H9 (cell line): ENCODE data around the gene ZBTB17. TPM values are rescaled to one million over a fixed set of nuclear protein-coding genes. Genes with fewer than 3 reads are reported as not detected.

ENCODE experiments used
- DNase-seq: peaks from one replicate; pipeline ENCODE4 v3.0.0-alpha.2; 2017
- H2AFZ ChIP-seq: one replicate; pipeline ENCODE4 v1.6.1; 2013; ENCODE audit warnings: mild to moderate bottlenecking, low read length, control low read depth, moderate library complexity
- H2AK5ac ChIP-seq: 2 replicates; pipeline ENCODE4 v1.6.1; 2013; ENCODE audit warnings: low read length, control low read depth, mixed read lengths; ENCODE audit not compliant: insufficient read length
- H2BK120ac ChIP-seq: one replicate; pipeline ENCODE4 v1.6.1; 2013; ENCODE audit warnings: low read depth, mild to moderate bottlenecking, low read length, control low read depth, inconsistent platforms; ENCODE audit not compliant: poor library complexity, severe bottlenecking
- H2BK12ac ChIP-seq: 2 replicates; pipeline ENCODE4 v1.6.1; 2013; ENCODE audit warnings: low read length, control low read depth, mixed read lengths, low read depth; ENCODE audit not compliant: insufficient read length
- H2BK15ac ChIP-seq: 2 replicates; pipeline ENCODE4 v1.6.1; 2013; ENCODE audit warnings: low read depth, low read length, control low read depth
- H2BK20ac ChIP-seq: one replicate; pipeline ENCODE4 v1.6.1; 2013; ENCODE audit warnings: low read depth, mild to moderate bottlenecking, low read length, control low read depth, inconsistent platforms; ENCODE audit not compliant: poor library complexity, severe bottlenecking
- H2BK5ac ChIP-seq: 2 replicates; pipeline ENCODE4 v1.6.1; 2013; ENCODE audit warnings: low read length, control low read depth, mixed read lengths; ENCODE audit not compliant: insufficient read length
- H3K14ac ChIP-seq: 2 replicates; pipeline ENCODE4 v1.6.1; 2013; ENCODE audit warnings: low read length, control low read depth; ENCODE audit not compliant: insufficient read depth
- H3K18ac ChIP-seq: 2 replicates; pipeline ENCODE4 v1.6.1; 2013; ENCODE audit warnings: low read depth, mild to moderate bottlenecking, mixed read lengths, low read length, control low read depth; ENCODE audit not compliant: insufficient read length
- H3K23ac ChIP-seq: 2 replicates; pipeline ENCODE4 v1.6.1; 2013; ENCODE audit warnings: low read length, control low read depth, mixed read lengths, low read depth; ENCODE audit not compliant: insufficient read length
- H3K23me2 ChIP-seq: 2 replicates; pipeline ENCODE4 v1.6.1; 2013; ENCODE audit warnings: low read depth, mild to moderate bottlenecking, mixed read lengths, low read length, control low read depth; ENCODE audit not compliant: insufficient read length, poor library complexity, severe bottlenecking
- H3K27ac ChIP-seq: 2 replicates; pipeline ENCODE4 v1.5.1; 2013; ENCODE audit warnings: low read length, control low read depth, mixed read lengths, low read depth; ENCODE audit not compliant: insufficient read length
- H3K27me3 ChIP-seq: 2 replicates; pipeline ENCODE4 v1.6.1; 2013; ENCODE audit warnings: low read length, control low read depth, inconsistent platforms; ENCODE audit not compliant: insufficient read depth
- H3K4ac ChIP-seq: 2 replicates; pipeline ENCODE4 v1.6.1; 2013; ENCODE audit warnings: low read depth, mild to moderate bottlenecking, control low read depth, inconsistent platforms, low read length, moderate library complexity
- H3K4me1 ChIP-seq: 2 replicates; pipeline ENCODE4 v1.6.1; 2013; ENCODE audit warnings: low read length, control low read depth, inconsistent platforms; ENCODE audit not compliant: insufficient read depth
- H3K4me2 ChIP-seq: 2 replicates; pipeline ENCODE4 v1.6.1; 2013; ENCODE audit warnings: low read length, control low read depth, mixed read lengths; ENCODE audit not compliant: insufficient read length, insufficient read depth
- H3K56ac ChIP-seq: 2 replicates; pipeline ENCODE4 v1.6.1; 2013; ENCODE audit warnings: low read depth, mild to moderate bottlenecking, mixed read lengths, low read length, control low read depth; ENCODE audit not compliant: insufficient read length
- H3K79me1 ChIP-seq: 2 replicates; pipeline ENCODE4 v1.6.1; 2013; ENCODE audit warnings: low read depth, mild to moderate bottlenecking, moderate library complexity, low read length, control low read depth, inconsistent platforms; ENCODE audit not compliant: insufficient read depth, poor library complexity, severe bottlenecking
- H3K79me2 ChIP-seq: 2 replicates; pipeline ENCODE4 v1.6.1; 2013; ENCODE audit warnings: low read length, control low read depth, inconsistent platforms; ENCODE audit not compliant: insufficient read depth
- H3K9ac ChIP-seq: 2 replicates; pipeline ENCODE4 v1.6.1; 2013; ENCODE audit warnings: low read length, control low read depth, mixed read lengths; ENCODE audit not compliant: insufficient read length; ENCODE audit errors: extremely low read depth
- H3K9me3 ChIP-seq: one replicate; pipeline ENCODE4 v1.6.1; 2013; ENCODE audit warnings: low read depth, low read length, inconsistent platforms; ENCODE audit not compliant: control insufficient read depth
- H3T11ph ChIP-seq: one replicate; pipeline ENCODE4 v1.6.1; 2013; ENCODE audit warnings: mild to moderate bottlenecking, low read length, control low read depth, inconsistent platforms
- H4K20me1 ChIP-seq: one replicate; pipeline ENCODE4 v1.6.1; 2013; ENCODE audit not compliant: control insufficient read depth, insufficient read length, insufficient read depth
- H4K5ac ChIP-seq: 2 replicates; pipeline ENCODE4 v1.6.1; 2013; ENCODE audit warnings: low read depth, mild to moderate bottlenecking, mixed read lengths, low read length, control low read depth; ENCODE audit not compliant: insufficient read length
- H4K8ac ChIP-seq: replicated peaks from 2 replicates; pipeline ENCODE4 v1.6.1; 2013; ENCODE audit warnings: low read length, control low read depth, mixed read lengths, low read depth; ENCODE audit not compliant: insufficient read length
- H4K91ac ChIP-seq: 2 replicates; pipeline ENCODE4 v1.6.1; 2013; ENCODE audit warnings: low read depth, mild to moderate bottlenecking, moderate library complexity, mixed read lengths, low read length, control low read depth; ENCODE audit not compliant: insufficient read length
- H3K27ac Mint-ChIP-seq, 3 experiments: 2 replicates in 2 of 3; 3 replicates in 1 of 3; pipeline ENCODE4 v1.8.0; 2020 to 2021; ENCODE audit warnings: mixed read lengths in 3 of 3, mild to moderate bottlenecking in 1 of 3, moderate library complexity in 1 of 3
- H3K27me3 Mint-ChIP-seq: 2 replicates; pipeline ENCODE4 v1.8.0; 2021; ENCODE audit warnings: low read depth, mild to moderate bottlenecking, moderate library complexity, mixed read lengths
- H3K36me3 Mint-ChIP-seq, 3 experiments: 2 replicates in 2 of 3; 3 replicates in 1 of 3; pipeline ENCODE4 v1.8.0; 2020 to 2021; ENCODE audit warnings: low read depth in 3 of 3, mixed read lengths in 3 of 3; ENCODE audit not compliant: insufficient read depth in 1 of 3
- H3K4me1 Mint-ChIP-seq, 2 experiments: 2 replicates each; pipeline ENCODE4 v1.8.0; 2020; ENCODE audit warnings: mixed read lengths in 2 of 2
- H3K4me3 Mint-ChIP-seq, 2 experiments: 2 replicates in 1 of 2; 3 replicates in 1 of 2; pipeline ENCODE4 v1.8.0; 2020 to 2021; ENCODE audit warnings: mild to moderate bottlenecking in 2 of 2, mixed read lengths in 2 of 2, moderate library complexity in 1 of 2
- H3K9me3 Mint-ChIP-seq, 2 experiments: 2 replicates in 1 of 2; 3 replicates in 1 of 2; pipeline ENCODE4 v1.8.0; 2020; ENCODE audit warnings: mild to moderate bottlenecking in 2 of 2, mixed read lengths in 2 of 2, moderate library complexity in 1 of 2
- WGBS: extraction: QIAGEN DNeasy Blood & Tissue Kit; methylation state at CpG from one replicate; pipeline ENCODE4 v1.1.7; 2013; ENCODE audit warnings: missing lambda C conversion rate, low lambda C conversion rate, mixed read lengths; ENCODE audit not compliant: insufficient read length; ENCODE audit errors: extremely low coverage; 5-methylcytosine and 5-hydroxymethylcytosine counted together
- total RNA-seq: library from RNA; stranded (reverse); gene quantifications from 2 replicates; pipeline ENCODE4 v1.2.1, GENCODE V29; 2021
- TF ChIP-seq, protein P1 (sequence below): fragments of 200-600 bp; sonication (generic); conservative IDR thresholded peaks from 3 replicates; pipeline ENCODE4 v1.8.0; 2021; ENCODE audit warnings: antibody characterized with exemption, mild to moderate bottlenecking

The ZBTB17 gene
- total RNA-seq, 1 experiment from 2014 or later: 16.5 TPM

DNA sequence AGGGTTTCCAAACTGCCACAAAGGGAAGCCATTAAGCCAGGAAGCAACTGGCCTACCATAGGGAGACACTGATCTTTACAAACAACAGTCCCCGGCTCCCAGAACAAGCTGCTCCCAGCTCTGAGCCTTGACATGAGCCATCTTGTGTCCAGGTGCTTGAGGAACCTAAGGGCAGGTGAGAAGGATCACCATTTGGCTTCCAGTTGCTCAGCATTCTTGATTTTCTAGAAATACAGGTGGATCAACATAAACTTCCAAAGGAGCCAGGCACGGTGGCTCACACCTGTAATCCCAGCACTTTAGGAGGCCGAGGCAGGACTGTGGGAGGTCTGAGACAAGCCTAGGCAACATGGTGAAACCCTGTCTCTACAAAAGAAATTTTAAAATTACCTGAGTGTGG, 21.6 kb downstream of the ZBTB17 start:
- Histone ChIP-seq H3K79me2 (no peaks in the 10 kb centered on the region; the same call in 1 of the 2 replicates), H3K27ac (no peak overlapping the region), H3K4me1 (peaks cover 11% of the 10 kb centered on the region; the same call in 1 of the 2 replicates)

More for the DNA sequence above, 21.6 kb downstream of the ZBTB17 start:
- Histone ChIP-seq H3K4me2 (no peak overlapping the region), H4K5ac (no peak overlapping the region), H3K56ac (no peak overlapping the region), H3K23me2 (no peaks in the 10 kb centered on the region), H4K8ac (no peak overlapping the region), H3K4ac (no peak overlapping the region), H3K9ac (no peak overlapping the region), H2BK20ac (no peak overlapping the region), H3K9me3 (no peaks in the 10 kb centered on the region), H4K20me1 (peaks cover 2% of the 10 kb centered on the region), H2BK120ac (no peak overlapping the region), H3T11ph (no peak overlapping the region), H3K79me1 (no peaks in the 10 kb centered on the region), H3K18ac (no peak overlapping the region), H2AK5ac (no peak overlapping the region), H3K27me3 (no peaks in the 10 kb centered on the region), H3K23ac (no peak overlapping the region), H4K91ac (no peak overlapping the region), H2BK12ac (no peak overlapping the region), H2BK5ac (no peak overlapping the region), H2BK15ac (no peak overlapping the region), H3K14ac (no peak overlapping the region), H2AFZ (no peak overlapping the region)
- TF ChIP-seq, protein P1, sequence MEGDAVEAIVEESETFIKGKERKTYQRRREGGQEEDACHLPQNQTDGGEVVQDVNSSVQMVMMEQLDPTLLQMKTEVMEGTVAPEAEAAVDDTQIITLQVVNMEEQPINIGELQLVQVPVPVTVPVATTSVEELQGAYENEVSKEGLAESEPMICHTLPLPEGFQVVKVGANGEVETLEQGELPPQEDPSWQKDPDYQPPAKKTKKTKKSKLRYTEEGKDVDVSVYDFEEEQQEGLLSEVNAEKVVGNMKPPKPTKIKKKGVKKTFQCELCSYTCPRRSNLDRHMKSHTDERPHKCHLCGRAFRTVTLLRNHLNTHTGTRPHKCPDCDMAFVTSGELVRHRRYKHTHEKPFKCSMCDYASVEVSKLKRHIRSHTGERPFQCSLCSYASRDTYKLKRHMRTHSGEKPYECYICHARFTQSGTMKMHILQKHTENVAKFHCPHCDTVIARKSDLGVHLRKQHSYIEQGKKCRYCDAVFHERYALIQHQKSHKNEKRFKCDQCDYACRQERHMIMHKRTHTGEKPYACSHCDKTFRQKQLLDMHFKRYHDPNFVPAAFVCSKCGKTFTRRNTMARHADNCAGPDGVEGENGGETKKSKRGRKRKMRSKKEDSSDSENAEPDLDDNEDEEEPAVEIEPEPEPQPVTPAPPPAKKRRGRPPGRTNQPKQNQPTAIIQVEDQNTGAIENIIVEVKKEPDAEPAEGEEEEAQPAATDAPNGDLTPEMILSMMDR: no peak
- no peaks in the 10 kb centered on the region for H3K9me3 Mint-ChIP-seq
- H3K27me3 Mint-ChIP-seq: peaks cover 2% of the 10 kb centered on the region
- DNase-seq: no peak
- 0 out of 7 replicates have a peak overlapping the region, but pooled peaks of 2 of the 3 experiments have one; percentile 9 to 57 for H3K27ac Mint-ChIP-seq
- H3K36me3 Mint-ChIP-seq: peaks cover 0 to 12% (median 3%) of the 10 kb centered on the region in 3 experiments; a peak in 4 of 7 replicates
- no CpG with 5 or more reads among the region's 3 CpGs for WGBS
- H3K4me3 Mint-ChIP-seq: no peak overlapping the region
- peaks cover 54 to 57% of the 10 kb centered on the region in 2 experiments for H3K4me1 Mint-ChIP-seq
